HAP-1 (cell line): Measurements from ENCODE around the gene FAM240A.

Source experiments
- DNase-seq, 2 experiments: peaks; one replicate each; pipeline ENCODE4 v3.0.0-alpha.2; 2016 to 2020; ENCODE audit warnings: low spot score in 2 of 2
- H3K27me3 ChIP-seq: fragments of 250-450 bp; sonication (Bioruptor Pico); 2 replicates; pipeline ENCODE4 v1.5.1; 2020; ENCODE audit warnings: low read depth, mild to moderate bottlenecking, moderate library complexity
- H3K36me3 ChIP-seq: fragments of 250-450 bp; sonication (Bioruptor Pico); replicated peaks from 2 replicates; pipeline ENCODE4 v1.5.1; 2020; ENCODE audit warnings: mild to moderate bottlenecking
- H3K4me1 ChIP-seq: fragments of 250-450 bp; sonication (Bioruptor Pico); 2 replicates; pipeline ENCODE4 v1.5.1; 2020; ENCODE audit warnings: mild to moderate bottlenecking
- H3K4me3 ChIP-seq: fragments of 250-450 bp; sonication (Bioruptor Pico); 2 replicates; pipeline ENCODE4 v1.5.1; 2020; ENCODE audit warnings: mild to moderate bottlenecking, moderate library complexity
- H3K9me3 ChIP-seq: fragments of 250-450 bp; sonication (Bioruptor Pico); 2 replicates; pipeline ENCODE4 v1.5.1; 2020; ENCODE audit warnings: mild to moderate bottlenecking, moderate library complexity
- in situ Hi-C: fragments of 300-500 bp; cut with MboI; formaldehyde crosslinking; loops from 3 replicates; pipeline ENCODE4 v1.14.3; 2020; ENCODE audit warnings: low sequenced_read_pairs, inconsistent platforms, mixed read lengths

FAM240A gene

DNA sequence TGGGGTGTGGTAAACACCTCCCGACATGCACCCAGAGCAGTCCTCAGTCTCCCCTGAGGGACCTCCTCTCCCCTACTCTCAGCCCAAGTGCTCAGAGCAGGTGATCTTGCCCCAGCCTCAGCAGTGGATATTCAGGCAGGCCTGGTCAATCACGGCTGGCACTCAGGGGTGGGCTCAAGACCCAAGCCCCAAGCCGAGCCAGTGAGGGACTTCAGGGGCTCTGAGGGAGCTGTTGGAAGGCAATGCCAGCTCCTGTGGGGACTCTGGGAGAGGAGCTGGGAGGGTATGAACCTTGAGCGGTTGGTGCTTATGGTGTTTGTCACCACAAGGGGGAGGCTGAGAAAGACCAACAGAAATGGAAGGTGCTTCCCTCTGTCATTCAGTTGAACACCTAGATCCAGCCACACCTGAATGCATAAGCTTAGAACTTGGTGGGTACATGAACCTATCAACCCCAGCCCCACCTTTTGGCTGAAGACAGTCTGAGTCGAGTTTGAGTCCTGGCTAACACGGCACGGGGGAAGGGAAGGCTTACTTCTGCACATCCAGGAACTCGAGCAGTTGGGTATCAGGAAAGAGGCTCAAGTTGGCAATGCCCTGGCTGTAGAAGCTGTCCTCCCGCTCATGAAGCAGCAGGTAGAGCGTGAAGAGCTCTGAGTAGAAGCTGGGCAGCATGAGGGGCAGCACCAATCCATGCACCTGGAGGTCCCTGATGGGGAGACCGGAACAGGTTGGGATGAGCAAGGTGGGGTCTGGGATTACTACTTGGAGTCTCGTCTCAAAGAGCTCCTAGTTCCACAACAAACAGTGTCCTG lies 61.9 kb downstream of the FAM240A start:
- DNase-seq, result no peak
- Histone ChIP-seq H3K9me3 (no peaks in the 10 kb centered on the region), H3K27me3 (no peaks in the 10 kb centered on the region), H3K36me3 (no peaks in the 10 kb centered on the region), H3K4me1 (no peaks in the 10 kb centered on the region), H3K4me3 (no peak overlapping the region)
- in situ Hi-C loops, result no loop called here

DNA sequence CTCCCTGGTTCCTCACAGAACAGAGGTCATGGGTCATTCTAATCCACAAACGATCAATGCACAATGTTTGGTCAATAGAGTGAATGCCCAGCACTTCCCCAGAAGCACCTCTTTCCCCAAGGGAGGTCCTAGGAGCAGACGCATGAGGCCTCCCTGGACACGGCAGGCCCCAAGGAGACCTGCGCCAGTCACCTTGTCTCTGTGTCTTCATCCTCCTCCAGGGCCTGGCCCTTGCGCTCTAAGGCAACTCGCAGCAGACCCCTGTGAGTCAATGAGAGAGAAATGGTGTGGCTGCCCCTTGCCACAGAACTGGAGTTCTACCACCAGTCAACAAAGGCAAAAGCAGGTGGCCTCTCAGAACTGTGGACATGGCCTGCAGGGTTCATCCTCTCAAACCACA lies 63.1 kb downstream of the FAM240A start:
- Histone ChIP-seq H3K9me3 (no peaks in the 10 kb centered on the region), H3K27me3 (no peaks in the 10 kb centered on the region), H3K4me3 (no peak overlapping the region), H3K4me1 (no peaks in the 10 kb centered on the region), H3K36me3 (no peaks in the 10 kb centered on the region)
- in situ Hi-C loops, result no loop called here
- DNase-seq, result no peak
